ENCODE measurements around the gene POU3F2. TPM values are rescaled to one million over a fixed set of nuclear protein-coding genes. Genes with fewer than 3 reads are reported as not detected.

Gene POU3F2
- total RNA-seq, 1 experiment from 2014 or later = not detected

DNA sequence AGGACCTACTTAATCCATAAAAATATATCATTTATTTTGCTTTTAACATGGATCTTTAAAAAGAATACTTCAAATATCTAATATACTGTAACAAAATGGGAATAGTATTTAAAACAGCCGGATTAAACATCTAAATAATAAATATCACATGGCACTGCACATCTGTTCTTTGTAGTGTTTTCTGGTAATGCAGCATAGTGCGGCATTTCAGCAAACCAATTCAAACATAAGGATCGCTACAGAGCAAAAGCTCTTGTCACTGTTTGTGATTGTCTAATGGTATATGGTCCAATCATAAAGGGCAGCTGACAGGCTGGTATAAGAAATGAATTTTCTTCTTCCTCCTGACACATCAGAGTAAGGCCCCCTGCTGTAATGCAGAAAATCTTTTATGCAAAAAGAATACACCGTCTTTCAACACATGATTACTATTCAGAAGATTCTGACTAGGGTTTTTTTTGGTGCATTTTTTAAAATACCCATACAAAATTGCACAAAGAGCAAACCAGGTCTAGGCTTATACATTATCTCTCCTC is 40.0 kb upstream of the POU3F2 start:
- no peak overlapping the region for H3K4me3 ChIP-seq (ENCODE audit: low read depth, low read length)
- H3K36me3 Mint-ChIP-seq (ENCODE audit: insufficient read depth, unreplicated experiment) = no peaks in the 10 kb centered on the region
- no peaks in the 10 kb centered on the region for H3K27me3 ChIP-seq (replicated peaks; ENCODE audit: control insufficient read depth, insufficient read depth, low read length)
- H3K9me3 ChIP-seq = no peaks in the 10 kb centered on the region
- no peaks in the 10 kb centered on the region for H3K4me1 Mint-ChIP-seq (ENCODE audit: low read depth, unreplicated experiment)
- no peak for DNase-seq
- H3K36me3 ChIP-seq (ENCODE audit: control insufficient read depth, insufficient read depth, low read length) = no peaks in the 10 kb centered on the region
- intact Hi-C loops (cut with micrococcal nuclease; ENCODE audit: unreplicated experiment) = no loop called here
- no peak overlapping the region for H3K4me3 Mint-ChIP-seq (ENCODE audit: unreplicated experiment)
- TF ChIP-seq, protein P1, sequence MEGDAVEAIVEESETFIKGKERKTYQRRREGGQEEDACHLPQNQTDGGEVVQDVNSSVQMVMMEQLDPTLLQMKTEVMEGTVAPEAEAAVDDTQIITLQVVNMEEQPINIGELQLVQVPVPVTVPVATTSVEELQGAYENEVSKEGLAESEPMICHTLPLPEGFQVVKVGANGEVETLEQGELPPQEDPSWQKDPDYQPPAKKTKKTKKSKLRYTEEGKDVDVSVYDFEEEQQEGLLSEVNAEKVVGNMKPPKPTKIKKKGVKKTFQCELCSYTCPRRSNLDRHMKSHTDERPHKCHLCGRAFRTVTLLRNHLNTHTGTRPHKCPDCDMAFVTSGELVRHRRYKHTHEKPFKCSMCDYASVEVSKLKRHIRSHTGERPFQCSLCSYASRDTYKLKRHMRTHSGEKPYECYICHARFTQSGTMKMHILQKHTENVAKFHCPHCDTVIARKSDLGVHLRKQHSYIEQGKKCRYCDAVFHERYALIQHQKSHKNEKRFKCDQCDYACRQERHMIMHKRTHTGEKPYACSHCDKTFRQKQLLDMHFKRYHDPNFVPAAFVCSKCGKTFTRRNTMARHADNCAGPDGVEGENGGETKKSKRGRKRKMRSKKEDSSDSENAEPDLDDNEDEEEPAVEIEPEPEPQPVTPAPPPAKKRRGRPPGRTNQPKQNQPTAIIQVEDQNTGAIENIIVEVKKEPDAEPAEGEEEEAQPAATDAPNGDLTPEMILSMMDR (IDR thresholded peaks at IDR 0.05; ENCODE audit: insufficient read depth in 1 of 2, low read depth in 1 of 2, low read length in 1 of 2, severe bottlenecking in 1 of 2, unreplicated experiment in 1 of 2) = no peak
- H3K27me3 Mint-ChIP-seq (ENCODE audit: insufficient read depth, unreplicated experiment) = peaks cover 6% of the 10 kb centered on the region
- ChIA-PET CTCF (no interaction called here), POLR2A (no interaction called here)
- no TSS peak for BruUV-seq (replicated peaks)
- no peaks in the 10 kb centered on the region for H3K4me1 ChIP-seq
- H3K27ac Mint-ChIP-seq (ENCODE audit: unreplicated experiment) = no peak overlapping the region
- H3K9me3 Mint-ChIP-seq (ENCODE audit: unreplicated experiment) = no peaks in the 10 kb centered on the region

DNA sequence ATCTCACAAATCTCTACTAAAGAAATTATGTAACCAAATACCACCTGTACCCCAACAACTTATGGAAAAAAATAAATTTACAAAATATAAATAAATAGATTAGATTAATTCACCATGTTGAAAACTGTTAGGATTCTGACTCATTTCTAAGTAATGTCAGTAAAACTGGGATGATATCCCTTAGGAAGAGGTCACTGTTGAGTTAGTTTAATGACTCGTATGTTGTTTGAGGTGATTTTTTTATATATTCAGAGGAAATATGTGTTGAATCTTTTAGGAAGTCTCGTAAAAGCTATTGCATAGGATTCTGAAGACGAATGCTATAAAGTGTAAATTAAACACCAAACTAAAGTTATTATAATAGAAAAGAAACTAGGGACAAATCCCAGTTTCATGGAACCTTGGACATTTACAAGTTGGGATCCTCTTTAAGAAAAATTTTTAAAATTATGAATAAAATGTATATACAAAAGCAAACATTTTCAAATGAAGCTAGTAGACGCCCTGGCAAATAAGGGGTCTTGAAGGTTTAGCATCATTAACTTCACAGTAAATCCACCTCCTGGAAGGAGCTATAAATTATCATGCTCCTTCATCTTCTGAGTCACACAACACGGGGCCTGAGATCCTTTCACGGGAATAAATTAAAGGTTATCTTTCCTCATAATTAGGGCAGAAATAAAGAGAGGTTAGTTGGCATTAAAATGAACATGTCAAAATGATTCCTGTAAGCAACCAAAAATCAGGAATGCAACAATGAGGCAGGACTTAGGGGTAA is 37.0 kb upstream of the POU3F2 start:
- no TSS peak for BruUV-seq (replicated peaks)
- Mint-ChIP-seq H3K4me3 (ENCODE audit: unreplicated experiment) (no peak overlapping the region), H3K27me3 (ENCODE audit: insufficient read depth, unreplicated experiment) (peaks cover 16% of the 10 kb centered on the region), H3K9me3 (ENCODE audit: unreplicated experiment) (no peaks in the 10 kb centered on the region), H3K27ac (ENCODE audit: unreplicated experiment) (no peak overlapping the region), H3K4me1 (ENCODE audit: low read depth, unreplicated experiment) (no peaks in the 10 kb centered on the region), H3K36me3 (ENCODE audit: insufficient read depth, unreplicated experiment) (no peaks in the 10 kb centered on the region)
- H3K4me3 ChIP-seq (ENCODE audit: low read depth, low read length) = no peak overlapping the region
- DNase-seq = no peak
- CTCF ChIA-PET = no interaction called here
- no peaks in the 10 kb centered on the region for H3K4me1 ChIP-seq
- TF ChIP-seq, protein P1 (IDR thresholded peaks at IDR 0.05; ENCODE audit: insufficient read depth in 1 of 2, low read depth in 1 of 2, low read length in 1 of 2, severe bottlenecking in 1 of 2, unreplicated experiment in 1 of 2) = no peak
- no peaks in the 10 kb centered on the region for H3K36me3 ChIP-seq (ENCODE audit: control insufficient read depth, insufficient read depth, low read length)
- no peaks in the 10 kb centered on the region for H3K27me3 ChIP-seq (replicated peaks; ENCODE audit: control insufficient read depth, insufficient read depth, low read length)
- H3K9me3 ChIP-seq = no peaks in the 10 kb centered on the region
- intact Hi-C loops (cut with micrococcal nuclease; ENCODE audit: unreplicated experiment) = no loop called here
- POLR2A ChIA-PET = no interaction called here

DNA sequence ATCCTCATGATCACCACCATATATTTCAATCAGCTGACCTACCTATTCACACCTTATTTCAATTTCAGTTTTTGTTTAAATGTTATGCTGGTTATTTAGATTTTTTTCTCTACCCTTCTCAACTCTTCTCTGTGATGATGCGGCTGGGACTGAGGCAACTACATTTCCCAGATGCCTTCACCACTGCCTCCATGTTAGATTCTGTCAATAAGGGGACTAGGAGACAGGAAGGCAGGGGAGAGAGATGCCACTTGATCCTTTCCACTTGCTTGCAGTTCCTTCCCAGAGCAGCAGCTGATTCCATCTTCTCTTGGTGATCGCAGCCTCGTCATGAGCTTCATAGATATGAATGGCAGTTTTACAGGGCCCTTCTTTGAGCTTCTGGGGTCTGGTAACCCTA is 33.5 kb upstream of the POU3F2 start:
- no peak overlapping the region for H3K27ac Mint-ChIP-seq (ENCODE audit: unreplicated experiment)
- peaks cover under 1% of the 10 kb centered on the region for H3K9me3 Mint-ChIP-seq (ENCODE audit: unreplicated experiment)
- no peak for DNase-seq
- CTCF ChIA-PET = no interaction called here
- no peak overlapping the region for H3K4me3 Mint-ChIP-seq (ENCODE audit: unreplicated experiment)
- H3K27me3 Mint-ChIP-seq (ENCODE audit: insufficient read depth, unreplicated experiment) = peaks cover 11% of the 10 kb centered on the region
- intact Hi-C loops (cut with micrococcal nuclease; ENCODE audit: unreplicated experiment) = no loop called here
- TF ChIP-seq, protein P1 (IDR thresholded peaks at IDR 0.05; ENCODE audit: insufficient read depth in 1 of 2, low read depth in 1 of 2, low read length in 1 of 2, severe bottlenecking in 1 of 2, unreplicated experiment in 1 of 2) = no peak
- H3K9me3 ChIP-seq = no peaks in the 10 kb centered on the region
- H3K36me3 Mint-ChIP-seq (ENCODE audit: insufficient read depth, unreplicated experiment) = no peaks in the 10 kb centered on the region
- no peaks in the 10 kb centered on the region for H3K27me3 ChIP-seq (replicated peaks; ENCODE audit: control insufficient read depth, insufficient read depth, low read length)
- no peaks in the 10 kb centered on the region for H3K4me1 Mint-ChIP-seq (ENCODE audit: low read depth, unreplicated experiment)
- no peaks in the 10 kb centered on the region for H3K36me3 ChIP-seq (ENCODE audit: control insufficient read depth, insufficient read depth, low read length)
- POLR2A ChIA-PET = no interaction called here
- no peaks in the 10 kb centered on the region for H3K4me1 ChIP-seq
- H3K4me3 ChIP-seq (ENCODE audit: low read depth, low read length) = no peak overlapping the region
- no TSS peak for BruUV-seq (replicated peaks)
